ENCODE measurements around the gene SLITRK4.
A peak's percentile ranks its signal among the peaks of the same experiment; 100 is the strongest.

DNA sequence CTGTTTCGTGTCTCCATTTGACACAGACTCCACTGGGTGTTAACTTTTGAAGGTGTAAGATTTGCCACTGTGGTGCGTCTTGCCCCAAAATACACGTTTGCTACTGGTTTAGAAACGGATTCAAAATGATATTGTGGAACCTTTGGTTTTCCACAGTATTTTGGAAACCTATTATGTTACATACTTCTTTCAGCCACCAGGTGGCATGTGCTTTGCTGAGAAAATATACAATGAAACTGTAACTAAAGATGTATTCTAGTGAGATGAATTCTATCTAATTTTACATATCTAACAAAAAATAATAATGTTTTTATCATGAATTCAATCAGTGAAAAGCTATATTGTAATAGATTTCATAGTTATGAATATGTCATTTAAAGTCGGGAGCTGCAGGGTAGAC lies 28.4 kb upstream of the SLITRK4 start:
- TF ChIP-seq, protein P1, sequence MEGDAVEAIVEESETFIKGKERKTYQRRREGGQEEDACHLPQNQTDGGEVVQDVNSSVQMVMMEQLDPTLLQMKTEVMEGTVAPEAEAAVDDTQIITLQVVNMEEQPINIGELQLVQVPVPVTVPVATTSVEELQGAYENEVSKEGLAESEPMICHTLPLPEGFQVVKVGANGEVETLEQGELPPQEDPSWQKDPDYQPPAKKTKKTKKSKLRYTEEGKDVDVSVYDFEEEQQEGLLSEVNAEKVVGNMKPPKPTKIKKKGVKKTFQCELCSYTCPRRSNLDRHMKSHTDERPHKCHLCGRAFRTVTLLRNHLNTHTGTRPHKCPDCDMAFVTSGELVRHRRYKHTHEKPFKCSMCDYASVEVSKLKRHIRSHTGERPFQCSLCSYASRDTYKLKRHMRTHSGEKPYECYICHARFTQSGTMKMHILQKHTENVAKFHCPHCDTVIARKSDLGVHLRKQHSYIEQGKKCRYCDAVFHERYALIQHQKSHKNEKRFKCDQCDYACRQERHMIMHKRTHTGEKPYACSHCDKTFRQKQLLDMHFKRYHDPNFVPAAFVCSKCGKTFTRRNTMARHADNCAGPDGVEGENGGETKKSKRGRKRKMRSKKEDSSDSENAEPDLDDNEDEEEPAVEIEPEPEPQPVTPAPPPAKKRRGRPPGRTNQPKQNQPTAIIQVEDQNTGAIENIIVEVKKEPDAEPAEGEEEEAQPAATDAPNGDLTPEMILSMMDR (IDR thresholded peaks at IDR 0.05), result peak; percentile 23 to 55 (median 32)
- TF ChIP-seq POLR2A (IDR thresholded peaks at IDR 0.05), result no peak
